ENCODE data around the gene TTC12. TPM values are rescaled to one million over a fixed set of nuclear protein-coding genes. Genes with fewer than 3 reads are reported as not detected.

The TTC12 gene
- polyA plus RNA-seq, 4 donors, result 3.0 to 17.8 (median 6.0) TPM

GRCh38 chr11:113272281-113272680 is 42.1 kb upstream of the TTC12 start:
- DNase-seq (no peak), FAIRE-seq (no peak)
- WGBS, 3 donors, result 59 to 70% (median 65%) methylated on average over 5 of the region's 5 CpGs

GRCh38 chr11:113272927-113273615 is 41.3 kb upstream of the TTC12 start:
- WGBS, 3 donors, result 85 to 91% (median 86%) methylated on average over 32 to 34 of the region's 34 CpGs
- H3K9me3 ChIP-seq (ENCODE audit: control insufficient read depth in 2 of 2, insufficient read depth in 1 of 2, low read depth in 1 of 2, low read length in 1 of 2), result no peaks in the 10 kb centered on the region
- peaks cover 0 to 10% (median 0%) of the 10 kb centered on the region in 3 donors for H3K36me3 ChIP-seq (ENCODE audit: control insufficient read depth in 3 of 3, insufficient read depth in 2 of 3, low read depth in 1 of 3, low read length in 3 of 3)
- no peak overlapping the region for H3K27ac ChIP-seq (ENCODE audit: low read depth in 1 of 3, low read length in 2 of 3)
- FAIRE-seq (no peak), DNase-seq (no peak)
- H3K4me3 ChIP-seq (ENCODE audit: low read depth in 1 of 3, low read length in 3 of 3), result no peak overlapping the region
- H3K27me3 ChIP-seq (ENCODE audit: control insufficient read depth in 3 of 3, insufficient read depth in 3 of 3, low read length in 3 of 3), result no peaks in the 10 kb centered on the region
- no peaks in the 10 kb centered on the region for H3K4me1 ChIP-seq (ENCODE audit: control insufficient read depth in 3 of 3, insufficient read depth in 2 of 3, low read depth in 1 of 3, low read length in 2 of 3)

More at GRCh38 chr11:113272281-113272680, 42.1 kb upstream of the TTC12 start:
- Histone ChIP-seq H3K27ac (ENCODE audit: low read depth in 1 of 3, low read length in 2 of 3) (no peak overlapping the region), H3K36me3 (ENCODE audit: control insufficient read depth in 3 of 3, insufficient read depth in 2 of 3, low read depth in 1 of 3, low read length in 3 of 3) (peaks cover 0 to 10% (median 0%) of the 10 kb centered on the region in 3 donors), H3K4me3 (ENCODE audit: low read depth in 1 of 3, low read length in 3 of 3) (no peak overlapping the region), H3K4me1 (ENCODE audit: control insufficient read depth in 3 of 3, insufficient read depth in 2 of 3, low read depth in 1 of 3, low read length in 2 of 3) (no peaks in the 10 kb centered on the region), H3K27me3 (ENCODE audit: control insufficient read depth in 3 of 3, insufficient read depth in 3 of 3, low read length in 3 of 3) (no peaks in the 10 kb centered on the region), H3K9me3 (ENCODE audit: control insufficient read depth in 2 of 2, insufficient read depth in 1 of 2, low read depth in 1 of 2, low read length in 1 of 2) (no peaks in the 10 kb centered on the region)

GRCh38 chr11:113273720-113274119 is 40.7 kb upstream of the TTC12 start:
- WGBS, 3 donors, result 74 to 84% (median 83%) methylated on average over 10 of the region's 10 CpGs
- FAIRE-seq, result no peak

GRCh38 chr11:113274713-113275582 is 39.4 kb upstream of the TTC12 start:
- H3K27ac ChIP-seq (ENCODE audit: low read depth in 1 of 3, low read length in 2 of 3), result no peak overlapping the region
- H3K4me3 ChIP-seq (ENCODE audit: low read depth in 1 of 3, low read length in 3 of 3), result no peak overlapping the region
- WGBS, 3 donors, result 73 to 84% (median 81%) methylated on average over 19 of the region's 19 CpGs
- no peak for FAIRE-seq
- H3K36me3 ChIP-seq (ENCODE audit: control insufficient read depth in 3 of 3, insufficient read depth in 2 of 3, low read depth in 1 of 3, low read length in 3 of 3), result peaks cover 0 to 6% (median 0%) of the 10 kb centered on the region in 3 donors
- no peaks in the 10 kb centered on the region for H3K27me3 ChIP-seq (ENCODE audit: control insufficient read depth in 3 of 3, insufficient read depth in 3 of 3, low read length in 3 of 3)
- H3K4me1 ChIP-seq (ENCODE audit: control insufficient read depth in 3 of 3, insufficient read depth in 2 of 3, low read depth in 1 of 3, low read length in 2 of 3), result no peaks in the 10 kb centered on the region
- H3K9me3 ChIP-seq (ENCODE audit: control insufficient read depth in 2 of 2, insufficient read depth in 1 of 2, low read depth in 1 of 2, low read length in 1 of 2), result no peaks in the 10 kb centered on the region
- DNase-seq, result no peak

More at GRCh38 chr11:113273720-113274119, 40.7 kb upstream of the TTC12 start:
- H3K27me3 ChIP-seq (ENCODE audit: control insufficient read depth in 3 of 3, insufficient read depth in 3 of 3, low read length in 3 of 3), result no peaks in the 10 kb centered on the region
- no peak overlapping the region for H3K4me3 ChIP-seq (ENCODE audit: low read depth in 1 of 3, low read length in 3 of 3)
- DNase-seq, result no peak
- peaks cover 0 to 9% (median 0%) of the 10 kb centered on the region in 3 donors for H3K36me3 ChIP-seq (ENCODE audit: control insufficient read depth in 3 of 3, insufficient read depth in 2 of 3, low read depth in 1 of 3, low read length in 3 of 3)
- H3K4me1 ChIP-seq (ENCODE audit: control insufficient read depth in 3 of 3, insufficient read depth in 2 of 3, low read depth in 1 of 3, low read length in 2 of 3), result no peaks in the 10 kb centered on the region
- no peaks in the 10 kb centered on the region for H3K9me3 ChIP-seq (ENCODE audit: control insufficient read depth in 2 of 2, insufficient read depth in 1 of 2, low read depth in 1 of 2, low read length in 1 of 2)
- H3K27ac ChIP-seq (ENCODE audit: low read depth in 1 of 3, low read length in 2 of 3), result no peak overlapping the region

- FAIRE-seq (no peak), DNase-seq (no peak)
- H3K36me3 ChIP-seq (ENCODE audit: control insufficient read depth in 3 of 3, insufficient read depth in 2 of 3, low read depth in 1 of 3, low read length in 3 of 3), result peaks cover 0 to 6% (median 0%) of the 10 kb centered on the region in 3 donors
- no peaks in the 10 kb centered on the region for H3K27me3 ChIP-seq (ENCODE audit: control insufficient read depth in 3 of 3, insufficient read depth in 3 of 3, low read length in 3 of 3)
- no peak overlapping the region for H3K27ac ChIP-seq (ENCODE audit: low read depth in 1 of 3, low read length in 2 of 3)
- no peaks in the 10 kb centered on the region for H3K4me1 ChIP-seq (ENCODE audit: control insufficient read depth in 3 of 3, insufficient read depth in 2 of 3, low read depth in 1 of 3, low read length in 2 of 3)
- no peak overlapping the region for H3K4me3 ChIP-seq (ENCODE audit: low read depth in 1 of 3, low read length in 3 of 3)
- 70 to 77% (median 71%) methylated on average over 7 of the region's 7 CpGs for WGBS, 3 donors
- no peaks in the 10 kb centered on the region for H3K9me3 ChIP-seq (ENCODE audit: control insufficient read depth in 2 of 2, insufficient read depth in 1 of 2, low read depth in 1 of 2, low read length in 1 of 2)
Measured at GRCh38 chr11:113275602-113276001, 38.8 kb upstream of the TTC12 start.

GRCh38 chr11:113276466-113276865 is 37.9 kb upstream of the TTC12 start:
- H3K27me3 ChIP-seq (ENCODE audit: control insufficient read depth in 3 of 3, insufficient read depth in 3 of 3, low read length in 3 of 3), result no peaks in the 10 kb centered on the region
- no peak for FAIRE-seq
- H3K36me3 ChIP-seq (ENCODE audit: control insufficient read depth in 3 of 3, insufficient read depth in 2 of 3, low read depth in 1 of 3, low read length in 3 of 3), result peaks cover 0 to 6% (median 0%) of the 10 kb centered on the region in 3 donors
- no peaks in the 10 kb centered on the region for H3K9me3 ChIP-seq (ENCODE audit: control insufficient read depth in 2 of 2, insufficient read depth in 1 of 2, low read depth in 1 of 2, low read length in 1 of 2)
- 83 to 98% (median 90%) methylated on average over 2 of the region's 2 CpGs for WGBS, 3 donors
- no peaks in the 10 kb centered on the region for H3K4me1 ChIP-seq (ENCODE audit: control insufficient read depth in 3 of 3, insufficient read depth in 2 of 3, low read depth in 1 of 3, low read length in 2 of 3)
- H3K27ac ChIP-seq (ENCODE audit: low read depth in 1 of 3, low read length in 2 of 3), result no peak overlapping the region
- no peak for DNase-seq
- no peak overlapping the region for H3K4me3 ChIP-seq (ENCODE audit: low read depth in 1 of 3, low read length in 3 of 3)

GRCh38 chr11:113277907-113278306 is 36.5 kb upstream of the TTC12 start:
- no peaks in the 10 kb centered on the region for H3K9me3 ChIP-seq (ENCODE audit: control insufficient read depth in 2 of 2, insufficient read depth in 1 of 2, low read depth in 1 of 2, low read length in 1 of 2)
- 91 to 93% (median 92%) methylated on average over 5 of the region's 5 CpGs for WGBS, 3 donors
- H3K36me3 ChIP-seq (ENCODE audit: control insufficient read depth in 3 of 3, insufficient read depth in 2 of 3, low read depth in 1 of 3, low read length in 3 of 3), result no peaks in the 10 kb centered on the region
- FAIRE-seq (no peak), DNase-seq (no peak)
- no peaks in the 10 kb centered on the region for H3K27me3 ChIP-seq (ENCODE audit: control insufficient read depth in 3 of 3, insufficient read depth in 3 of 3, low read length in 3 of 3)
- H3K27ac ChIP-seq (ENCODE audit: low read depth in 1 of 3, low read length in 2 of 3), result no peak overlapping the region
- no peaks in the 10 kb centered on the region for H3K4me1 ChIP-seq (ENCODE audit: control insufficient read depth in 3 of 3, insufficient read depth in 2 of 3, low read depth in 1 of 3, low read length in 2 of 3)
- H3K4me3 ChIP-seq (ENCODE audit: low read depth in 1 of 3, low read length in 3 of 3), result no peak overlapping the region

- WGBS, 3 donors, result 83 to 91% (median 89%) methylated on average over 9 of the region's 9 CpGs
- no peak for FAIRE-seq
- H3K36me3 ChIP-seq (ENCODE audit: control insufficient read depth in 3 of 3, insufficient read depth in 2 of 3, low read depth in 1 of 3, low read length in 3 of 3), result no peaks in the 10 kb centered on the region
Measured at GRCh38 chr11:113278481-113278880, 35.9 kb upstream of the TTC12 start.

More at GRCh38 chr11:113278481-113278880, 35.9 kb upstream of the TTC12 start:
- Histone ChIP-seq H3K4me1 (ENCODE audit: control insufficient read depth in 3 of 3, insufficient read depth in 2 of 3, low read depth in 1 of 3, low read length in 2 of 3) (no peaks in the 10 kb centered on the region), H3K27ac (ENCODE audit: low read depth in 1 of 3, low read length in 2 of 3) (no peak overlapping the region), H3K9me3 (ENCODE audit: control insufficient read depth in 2 of 2, insufficient read depth in 1 of 2, low read depth in 1 of 2, low read length in 1 of 2) (no peaks in the 10 kb centered on the region), H3K4me3 (ENCODE audit: low read depth in 1 of 3, low read length in 3 of 3) (no peak overlapping the region), H3K27me3 (ENCODE audit: control insufficient read depth in 3 of 3, insufficient read depth in 3 of 3, low read length in 3 of 3) (no peaks in the 10 kb centered on the region)
- DNase-seq, result no peak

Data from small intestine (tissue), 7 donors.